B cell (primary cell): ENCODE results near the gene ZNF469. TPM values are rescaled to one million over a fixed set of nuclear protein-coding genes. Genes with fewer than 3 reads are reported as not detected.

ENCODE experiments used
- ATAC-seq: fragments of 200-7000 bp; cut with Tn5 transposase; one replicate; pipeline ENCODE4 v1.10.0; 2021; ENCODE audit warnings: low read depth, mild to moderate bottlenecking, moderate number of reproducible peaks, moderate library complexity
- CTCF ChIA-PET: fragments of 350-600 bp; sonication (Branson Sonifier 250); formaldehyde crosslinking; loops from one replicate; lab custom pipeline; 2021; ENCODE audit warnings: antibody characterized with exemption, inconsistent platforms; lab: Charles Lee
- POLR2A ChIA-PET: fragments of 350-600 bp; sonication (Branson Sonifier 250); formaldehyde crosslinking; loops from one replicate; lab custom pipeline; 2021; ENCODE audit warnings: antibody characterized with exemption; lab: Charles Lee
- DNase-seq: peaks from one replicate; pipeline ENCODE4 v3.0.0; 2013
- H2AFZ ChIP-seq: 2 replicates; pipeline ENCODE4 v1.6.1; 2012; ENCODE audit warnings: mild to moderate bottlenecking, low read depth, low read length; ENCODE audit not compliant: insufficient read depth, poor library complexity, severe bottlenecking
- H3K27ac ChIP-seq, 2 donors: 1 replicate in 1 of 2; 2 replicates in 1 of 2; pipeline ENCODE4 v1.5.1; 2012 to 2013; ENCODE audit warnings: low read length in 2 of 2, mild to moderate bottlenecking in 2 of 2, moderate library complexity in 1 of 2
- H3K27me3 ChIP-seq, 4 experiments: fragments of 200-600 bp in 1 of 4; sonication (generic) in 1 of 4; replicated peaks in 1 of 4; 1 replicate in 2 of 4; 2 replicates in 2 of 4; pipeline versions ENCODE4 v1.6.1 to v1.7.0; 2013 to 2016; ENCODE audit warnings: low read length in 3 of 4, mild to moderate bottlenecking in 2 of 4, mixed read lengths in 1 of 4, moderate library complexity in 1 of 4; ENCODE audit not compliant: insufficient read depth in 4 of 4, control insufficient read depth in 3 of 4; ENCODE audit errors: control extremely low read depth in 1 of 4
- H3K36me3 ChIP-seq, 2 experiments: replicated peaks in 1 of 2; 1 replicate in 1 of 2; 2 replicates in 1 of 2; pipeline versions ENCODE4 v1.6.1 to v1.7.1; 2013; ENCODE audit warnings: low read length in 1 of 2; ENCODE audit not compliant: insufficient read depth in 2 of 2, control insufficient read depth in 1 of 2; ENCODE audit errors: control extremely low read depth in 1 of 2, extremely low read depth in 1 of 2
- H3K4me1 ChIP-seq, 2 donors: fragments of 200-600 bp in 1 of 2; sonication (generic) in 1 of 2; 1 replicate in 1 of 2; 2 replicates in 1 of 2; pipeline versions ENCODE4 v1.5.1 to v1.6.1; 2013 to 2017; ENCODE audit warnings: low read length in 2 of 2; ENCODE audit not compliant: control insufficient read depth in 2 of 2, insufficient read depth in 2 of 2
- H3K4me2 ChIP-seq: replicated peaks from 2 replicates; pipeline ENCODE3; 2012; ENCODE audit warnings: mild to moderate bottlenecking, low read depth, low read length; ENCODE audit not compliant: poor library complexity, severe bottlenecking
- H3K4me3 ChIP-seq, 5 experiments: fragments of 200-600 bp in 1 of 5; sonication (generic) in 1 of 5; 1 replicate in 3 of 5; 2 replicates in 2 of 5; pipeline versions ENCODE4 v1.5.1 to v1.7.0; 2011 to 2016; ENCODE audit warnings: low read length in 4 of 5, mild to moderate bottlenecking in 4 of 5, low read depth in 2 of 5, control low read depth in 1 of 5, moderate library complexity in 1 of 5; ENCODE audit not compliant: insufficient read depth in 1 of 5; ENCODE audit errors: control extremely low read depth in 1 of 5, extremely low read depth in 1 of 5
- H3K79me2 ChIP-seq: fragments of 200-600 bp; sonication (generic); one replicate; pipeline ENCODE4 v1.6.0; 2016; ENCODE audit warnings: low read length; ENCODE audit not compliant: control insufficient read depth, insufficient read depth
- H3K9ac ChIP-seq: fragments of 200-600 bp; sonication (generic); 2 replicates; pipeline ENCODE4 v1.6.1; 2017; ENCODE audit warnings: mild to moderate bottlenecking, low read length, moderate library complexity
- H3K9me3 ChIP-seq, 3 donors: one replicate each; pipeline versions ENCODE4 v1.6.1 to v1.7.1; 2013; ENCODE audit warnings: low read length in 2 of 3; ENCODE audit not compliant: control insufficient read depth in 2 of 3, insufficient read depth in 1 of 3; ENCODE audit errors: control extremely low read depth in 1 of 3
- H4K20me1 ChIP-seq: 2 replicates; pipeline ENCODE4 v1.6.0; 2012; ENCODE audit warnings: mild to moderate bottlenecking, low read length; ENCODE audit not compliant: insufficient read depth, control insufficient read depth, poor library complexity, severe bottlenecking
- H3K27ac Mint-ChIP-seq: one replicate; pipeline ENCODE4 v1.8.0; 2021; ENCODE audit warnings: mixed read lengths
- H3K27me3 Mint-ChIP-seq: one replicate; pipeline ENCODE4 v1.8.0; 2021; ENCODE audit warnings: mixed read lengths
- H3K4me1 Mint-ChIP-seq: one replicate; pipeline ENCODE4 v1.8.0; 2021; ENCODE audit warnings: mixed read lengths
- H3K4me3 Mint-ChIP-seq: one replicate; pipeline ENCODE4 v1.8.0; 2021; ENCODE audit warnings: mixed read lengths
- H3K9me3 Mint-ChIP-seq: one replicate; pipeline ENCODE4 v1.8.0; 2022; ENCODE audit warnings: mixed read lengths; ENCODE audit not compliant: insufficient read depth
- CTCF ChIP-seq: fragments of 200-600 bp; IDR thresholded peaks from one replicate; pipeline ENCODE4 v1.8.0; 2022; ENCODE audit warnings: antibody characterized with exemption, mild to moderate bottlenecking
- EZH2 ChIP-seq: IDR thresholded peaks from 2 replicates; pipeline ENCODE4 v1.6.1; 2012; ENCODE audit warnings: borderline replicate concordance, low read depth, mild to moderate bottlenecking, moderate library complexity, low read length; ENCODE audit not compliant: insufficient read depth, poor library complexity, severe bottlenecking
- WGBS: methylation state at CpG from one replicate; pipeline ENCODE4 v1.1.5; 2013; ENCODE audit warnings: missing lambda C conversion rate; ENCODE audit not compliant: insufficient coverage; 5-methylcytosine and 5-hydroxymethylcytosine counted together
- intact Hi-C: fragments of 100-400 bp; cut with micrococcal nuclease; formaldehyde crosslinking; loops from one replicate; pipeline ENCODE4 v1.10.0; 2022
- polyA plus RNA-seq: library from polyadenylated mRNA; depleted of rRNA; stranded (reverse); fragments of >200 nt; gene quantifications from 2 replicates; pipeline ENCODE4 v1.2.3, GENCODE V29; 2012
- total RNA-seq, 2 donors: library from RNA; stranded (reverse); fragments of 120-200 nt in 1 of 2; gene quantifications; 1 replicate in 1 of 2; 2 replicates in 1 of 2; pipeline versions ENCODE4 v1.2.3 to v1.2.4, GENCODE V29; 2013 to 2022

Gene ZNF469
- total and polyA plus RNA-seq, 2 donors (not counting 1 experiment from before 2014, with no cell fraction given): 0.25 to 5.9 TPM

GRCh38 chr16:88398170-88398873 lies 15.6 kb downstream of the ZNF469 start:
- Mint-ChIP-seq H3K9me3 (peaks cover 3% of the 10 kb centered on the region), H3K27me3 (peaks cover 5% of the 10 kb centered on the region), H3K4me3 (no peak overlapping the region), H3K27ac (no peak overlapping the region), H3K4me1 (no peaks in the 10 kb centered on the region)
- H3K4me3 ChIP-seq: no peak overlapping the region
- no peaks in the 10 kb centered on the region for H3K27me3 ChIP-seq
- no peak overlapping the region for H2AFZ ChIP-seq
- no peaks in the 10 kb centered on the region for H4K20me1 ChIP-seq
- DNase-seq: no peak
- TF ChIP-seq CTCF: no peak
- no peak for TF ChIP-seq EZH2
- 92% methylated on average over 20 of the region's 20 CpGs for WGBS
- H3K79me2 ChIP-seq: no peaks in the 10 kb centered on the region
- peaks cover 0 to 16% (median 0%) of the 10 kb centered on the region in 3 donors for H3K9me3 ChIP-seq
- H3K4me2 ChIP-seq: no peak overlapping the region
- H3K9ac ChIP-seq: no peak overlapping the region
- intact Hi-C loops: no loop called here
- H3K27ac ChIP-seq: no peak overlapping the region
- no peaks in the 10 kb centered on the region for H3K4me1 ChIP-seq
- ATAC-seq: no peak
- H3K36me3 ChIP-seq: no peaks in the 10 kb centered on the region
- CTCF ChIA-PET: no interaction called here
- POLR2A ChIA-PET: no interaction called here

- no peak overlapping the region for H3K4me3 ChIP-seq
- H3K27ac ChIP-seq: no peak overlapping the region
- H3K4me1 Mint-ChIP-seq: no peaks in the 10 kb centered on the region
- no peak overlapping the region for H3K4me3 Mint-ChIP-seq
- H4K20me1 ChIP-seq: no peaks in the 10 kb centered on the region
- ChIA-PET POLR2A (no interaction called here), CTCF (no interaction called here)
- H3K27ac Mint-ChIP-seq: no peak overlapping the region
- no peaks in the 10 kb centered on the region for H3K36me3 ChIP-seq
- H3K9ac ChIP-seq: no peak overlapping the region
- ATAC-seq: no peak
- no peaks in the 10 kb centered on the region for H3K27me3 ChIP-seq
- intact Hi-C loops: no loop called here
- 78% methylated on average over 8 of the region's 8 CpGs for WGBS
- peaks cover 0 to 16% (median 0%) of the 10 kb centered on the region in 3 donors for H3K9me3 ChIP-seq
- no peak overlapping the region for H2AFZ ChIP-seq
- no peaks in the 10 kb centered on the region for H3K79me2 ChIP-seq
- DNase-seq: no peak
- no peak for TF ChIP-seq EZH2
- TF ChIP-seq CTCF: no peak
- no peak overlapping the region for H3K4me2 ChIP-seq
- peaks cover 3% of the 10 kb centered on the region for H3K9me3 Mint-ChIP-seq
- no peaks in the 10 kb centered on the region for H3K4me1 ChIP-seq
- peaks cover 5% of the 10 kb centered on the region for H3K27me3 Mint-ChIP-seq
Observed at GRCh38 chr16:88398874-88399178, 16.1 kb downstream of the ZNF469 start.
